AG04449 (cell line): ENCODE results near the gene MAJIN.
A peak's percentile ranks its signal among the peaks of the same experiment; 100 is the strongest.

Source experiments
- CTCF ChIA-PET: fragments of 350-600 bp; formaldehyde crosslinking; extraction: SDS; loops from one replicate; lab custom pipeline; 2021; ENCODE audit warnings: antibody characterized with exemption; lab: Yijun Ruan, JAX
- POLR2A ChIA-PET: fragments of 400-600, 350-600 bp; formaldehyde crosslinking; extraction: SDS; loops from one replicate; lab custom pipeline; 2020; ENCODE audit warnings: antibody characterized with exemption, inconsistent platforms; lab: Yijun Ruan, JAX
- DNase-seq: peaks from one replicate; pipeline ENCODE4 v3.0.0-alpha.2; 2010; ENCODE audit warnings: low read depth, low spot score
- H3K4me3 ChIP-seq: 2 replicates; pipeline ENCODE4 v1.5.1; 2011; ENCODE audit warnings: low read depth, mild to moderate bottlenecking, control low read depth, low read length
- CTCF ChIP-seq: IDR thresholded peaks from one replicate; pipeline ENCODE4 v1.5.1; 2011; ENCODE audit warnings: mild to moderate bottlenecking, moderate library complexity, low read length, control low read depth, inconsistent platforms; ENCODE audit not compliant: insufficient read depth; ENCODE audit errors: missing control alignments

The MAJIN gene

GRCh38 chr11:64894070-64894811 is 77.7 kb downstream of the MAJIN start:
- TF ChIP-seq CTCF: peak; percentile 96
- H3K4me3 ChIP-seq: no peak overlapping the region
- no peak for DNase-seq
- POLR2A ChIA-PET: no interaction called here
- CTCF ChIA-PET: interaction anchor here (0.6 to 28.0 kb wide), 25 partner anchors 7 to 132 kb away, joined by 3 to 1375 read pairs (median 5); partner anchors contain the start of genes ARL2, ATG2A, CDC42BPG and EHD1

- ChIA-PET CTCF (interaction anchor here (0.6 to 28.0 kb wide), 22 partner anchors 8 to 133 kb away, joined by 3 to 1375 read pairs (median 6); partner anchors contain the start of genes ARL2, ATG2A, CDC42BPG and EHD1), POLR2A (no interaction called here)
- TF ChIP-seq CTCF: no peak
- no peak for DNase-seq
- H3K4me3 ChIP-seq: no peak overlapping the region
These were observed 78.5 kb downstream of the MAJIN start for GRCh38 chr11:64893194-64894069.

- TF ChIP-seq CTCF: no peak
- ChIA-PET CTCF (interaction anchor here (0.9 to 28.0 kb wide), 8 partner anchors 11 to 121 kb away, joined by 3 to 1375 read pairs (median 16); partner anchors contain the start of genes ARL2, CDC42BPG, EHD1 and MEN1), POLR2A (no interaction called here)
- DNase-seq: no peak
- no peak overlapping the region for H3K4me3 ChIP-seq
These were observed 79.1 kb downstream of the MAJIN start for GRCh38 chr11:64892838-64893193.

GRCh38 chr11:64892411-64892831 is 79.5 kb downstream of the MAJIN start:
- H3K4me3 ChIP-seq: no peak overlapping the region
- TF ChIP-seq CTCF: no peak
- no peak for DNase-seq
- ChIA-PET POLR2A (no interaction called here), CTCF (interaction anchor here (0.9 to 28.0 kb wide), 7 partner anchors 10 to 121 kb away, joined by 3 to 1375 read pairs (median 18); partner anchors contain the start of genes ARL2, CDC42BPG, EHD1 and MEN1)

GRCh38 chr11:64891880-64892279 is 80.0 kb downstream of the MAJIN start:
- POLR2A ChIA-PET: no interaction called here

More at GRCh38 chr11:64891880-64892279, 80.0 kb downstream of the MAJIN start:
- no peak for TF ChIP-seq CTCF
- CTCF ChIA-PET: interaction anchor here (3.5 to 28.0 kb wide), 4 partner anchors 13 to 122 kb away, joined by 15 to 1375 read pairs (median 62); partner anchors contain the start of genes ARL2, CDC42BPG and EHD1
- H3K4me3 ChIP-seq: no peak overlapping the region
- no peak for DNase-seq
